T1000 (cell line): ENCODE measurements around the gene RPL27A.

ENCODE experiments used
- DNase-seq: peaks from one replicate; lab custom pipeline; 2025; ENCODE audit warnings: mixed read lengths; lab: John Stamatoyannopoulos, UW

Gene RPL27A

DNA sequence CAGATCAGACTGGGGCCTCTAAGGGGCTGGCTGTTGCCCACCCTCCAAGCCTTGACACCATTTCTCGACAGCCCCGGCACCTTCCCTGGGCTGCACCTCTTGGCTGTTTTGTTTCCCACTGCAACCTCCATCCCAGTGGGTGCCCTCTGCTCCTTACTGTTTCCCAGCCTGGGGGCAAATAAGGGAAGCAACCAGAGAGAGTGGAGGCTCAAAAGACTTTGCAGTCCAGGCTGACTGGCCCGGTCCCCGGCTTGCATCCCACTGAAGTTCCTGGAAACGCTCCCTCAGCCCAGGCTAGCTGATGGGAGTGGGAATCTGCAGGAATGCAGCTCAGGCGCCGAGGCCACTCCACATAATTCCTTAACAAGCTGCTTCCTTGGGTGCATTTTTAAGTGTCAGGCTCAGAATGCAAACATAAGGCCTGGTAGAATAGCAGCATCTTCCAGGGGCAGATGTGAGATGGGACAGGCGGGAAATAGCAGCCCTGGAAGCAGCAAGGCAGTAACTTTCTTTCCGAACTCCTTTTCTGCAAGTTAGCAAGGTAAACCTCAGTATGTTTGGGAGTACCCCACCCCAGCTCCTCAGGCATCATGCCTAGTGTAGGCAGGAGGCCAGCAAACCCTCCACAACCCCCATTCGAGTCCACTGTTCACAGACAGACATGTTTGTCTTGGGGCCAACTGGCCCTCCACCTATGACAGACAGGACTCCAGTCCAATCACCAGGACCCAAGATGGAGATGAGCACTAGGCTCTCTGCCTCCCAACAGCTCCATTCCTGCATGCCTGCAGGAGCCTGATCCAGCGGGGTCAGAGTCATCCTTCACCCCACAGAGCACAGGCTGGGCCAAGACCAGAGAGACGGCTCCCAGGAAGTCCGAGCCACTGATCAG is 39.3 kb downstream of the RPL27A start:
- no peak for DNase-seq

DNA sequence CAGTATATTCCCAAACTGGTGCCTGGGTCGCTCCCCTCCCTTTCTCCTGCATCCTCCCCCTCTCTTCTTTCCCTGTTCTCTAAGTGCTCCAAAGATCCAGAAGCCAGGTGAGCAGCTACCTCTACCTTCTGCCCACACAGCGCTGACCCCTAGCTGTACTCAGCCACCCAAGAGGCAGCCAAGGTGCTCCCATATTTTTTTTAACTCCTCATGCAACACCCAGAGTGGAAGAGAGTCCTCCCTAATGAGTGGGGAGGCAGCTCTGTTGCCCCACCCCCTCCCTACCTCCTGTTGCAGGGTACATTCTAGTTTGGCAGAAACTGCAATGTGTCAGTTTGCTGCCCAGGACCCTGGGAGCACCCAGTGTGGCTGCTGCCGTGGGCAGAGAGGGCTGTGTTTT is 40.2 kb downstream of the RPL27A start:
- DNase-seq, result no peak

DNA sequence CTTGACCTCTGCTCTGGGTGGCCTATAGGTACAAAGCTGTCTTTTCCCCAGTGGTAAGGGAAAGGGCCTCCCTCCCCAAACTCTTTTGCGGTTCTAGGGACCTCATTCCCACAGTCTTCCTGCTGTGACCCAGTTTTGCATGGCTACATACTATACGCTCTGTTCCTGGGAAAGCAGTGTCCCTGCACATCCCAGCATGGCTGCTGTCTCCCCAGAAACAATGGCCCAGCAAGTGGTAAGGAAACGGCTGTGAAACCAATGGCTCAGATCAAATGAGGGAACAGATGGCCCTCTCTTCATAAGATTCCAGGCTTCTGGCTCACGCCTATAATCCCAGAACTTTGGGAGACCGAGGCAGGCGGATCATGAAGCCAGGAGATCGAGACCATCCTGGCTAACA is 41.1 kb downstream of the RPL27A start:
- DNase-seq, result no peak

DNA sequence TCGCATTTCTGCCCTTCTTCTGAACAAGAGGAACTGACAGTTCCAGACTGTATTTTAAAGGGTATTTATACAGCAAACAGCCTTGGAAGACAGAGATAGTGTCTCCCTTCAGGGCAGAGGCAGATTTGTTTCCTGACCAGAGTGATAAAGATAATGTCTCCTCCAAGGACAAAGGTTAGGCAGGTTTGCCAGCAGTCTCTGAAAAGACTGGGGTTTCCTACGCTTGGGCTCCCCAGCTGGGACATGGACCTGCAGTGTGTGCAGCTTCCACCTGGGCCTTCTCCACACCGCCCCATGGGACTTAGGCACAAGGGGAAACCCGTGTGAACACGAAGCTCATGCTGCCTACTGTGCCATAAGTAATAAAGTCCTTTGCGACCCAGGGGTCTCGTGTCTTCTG is 42.1 kb downstream of the RPL27A start:
- DNase-seq, result no peak

DNA sequence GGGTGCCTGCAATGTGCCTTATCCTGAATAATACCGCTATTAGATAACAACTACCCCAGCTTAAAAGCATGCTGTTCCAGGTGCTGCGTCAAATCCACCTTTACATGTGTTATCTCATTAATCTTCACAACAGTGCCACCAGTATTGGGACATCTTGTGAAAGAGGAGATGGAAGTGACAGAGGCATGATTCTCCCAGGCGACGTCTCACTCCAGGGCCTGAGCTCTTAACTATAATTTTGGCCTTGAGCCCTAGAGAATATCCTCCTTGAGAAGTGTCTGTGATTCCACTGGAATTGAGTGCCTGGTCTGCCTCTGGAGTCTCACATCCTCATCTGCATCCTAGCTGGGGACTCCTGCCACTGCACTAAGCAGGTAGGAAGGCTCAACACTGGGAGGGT is 43.8 kb downstream of the RPL27A start:
- no peak for DNase-seq

- DNase-seq, result no peak
Measured at GRCh38 chr11:8728563-8728962, 46.0 kb downstream of the RPL27A start.

DNA sequence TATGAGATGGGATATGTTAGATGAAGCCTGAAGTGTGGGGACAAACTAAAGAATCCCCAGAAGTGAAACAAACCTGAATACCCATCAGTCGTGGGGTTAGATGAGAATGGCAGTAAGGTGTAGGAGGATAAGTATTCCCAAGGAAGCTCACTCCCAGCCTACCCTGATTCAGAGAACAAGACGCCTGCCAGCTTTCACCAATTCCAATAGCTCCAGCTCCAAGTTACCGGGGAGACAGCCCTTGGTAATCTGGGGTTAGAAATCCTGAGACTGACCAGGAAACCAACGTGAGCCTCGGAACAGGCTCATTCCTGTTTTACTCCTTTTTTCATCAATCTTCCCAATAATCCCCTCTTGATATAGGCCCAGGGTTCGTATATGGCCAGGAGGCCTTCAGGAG is 46.5 kb downstream of the RPL27A start:
- no peak for DNase-seq

- no peak for DNase-seq
Measured at GRCh38 chr11:8729837-8730696, 47.5 kb downstream of the RPL27A start.

- DNase-seq, result no peak
Measured at GRCh38 chr11:8730697-8731020, 48.1 kb downstream of the RPL27A start.

- DNase-seq, result no peak
Measured at GRCh38 chr11:8731647-8732323, 49.2 kb downstream of the RPL27A start.

- no peak for DNase-seq
Measured at GRCh38 chr11:8732324-8732670, 49.7 kb downstream of the RPL27A start.

DNA sequence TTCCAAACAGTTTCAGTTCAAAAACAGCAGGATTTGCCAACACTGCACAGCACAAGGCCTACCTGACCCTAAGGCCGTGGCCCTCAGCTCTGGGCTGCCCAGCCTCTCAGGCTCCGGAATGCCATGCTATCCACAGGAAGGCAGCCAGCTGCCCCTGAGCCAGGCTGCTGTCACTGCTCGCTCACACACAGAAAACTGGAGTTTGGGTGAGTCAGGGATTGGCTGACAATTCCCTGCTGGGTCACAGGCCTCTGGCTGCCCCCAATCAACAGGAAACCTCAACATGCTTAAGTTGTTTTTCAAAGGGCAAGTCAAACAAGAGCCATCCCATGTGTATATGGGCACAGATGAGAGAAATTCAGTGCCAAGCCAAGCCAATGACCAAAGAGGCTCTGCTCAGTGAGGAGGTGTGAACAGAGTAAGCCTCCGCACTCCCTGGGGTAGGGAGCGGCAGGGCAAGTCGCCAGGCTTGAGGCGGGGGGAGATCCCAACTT is 50.2 kb downstream of the RPL27A start:
- DNase-seq, result peak; percentile 37

DNA sequence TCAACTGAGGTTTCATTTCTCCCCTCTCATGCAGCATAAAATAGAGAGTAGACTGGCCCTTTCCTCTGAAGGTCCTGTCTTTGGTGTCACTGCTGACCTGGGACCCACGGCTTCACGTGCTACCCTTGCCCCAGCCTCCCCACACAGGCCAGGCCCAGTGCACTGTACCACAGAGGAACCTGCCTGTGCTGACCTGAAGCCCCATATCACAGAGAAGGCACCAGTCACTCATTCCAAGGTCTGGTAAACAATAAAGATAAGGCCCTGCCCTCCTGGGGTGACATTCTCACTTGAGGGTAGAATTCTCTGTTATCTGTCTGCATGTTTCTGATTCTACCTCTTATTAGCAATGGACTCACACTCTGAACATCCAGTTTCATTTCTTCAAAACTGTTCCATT is 51.3 kb downstream of the RPL27A start:
- DNase-seq, result no peak

DNA sequence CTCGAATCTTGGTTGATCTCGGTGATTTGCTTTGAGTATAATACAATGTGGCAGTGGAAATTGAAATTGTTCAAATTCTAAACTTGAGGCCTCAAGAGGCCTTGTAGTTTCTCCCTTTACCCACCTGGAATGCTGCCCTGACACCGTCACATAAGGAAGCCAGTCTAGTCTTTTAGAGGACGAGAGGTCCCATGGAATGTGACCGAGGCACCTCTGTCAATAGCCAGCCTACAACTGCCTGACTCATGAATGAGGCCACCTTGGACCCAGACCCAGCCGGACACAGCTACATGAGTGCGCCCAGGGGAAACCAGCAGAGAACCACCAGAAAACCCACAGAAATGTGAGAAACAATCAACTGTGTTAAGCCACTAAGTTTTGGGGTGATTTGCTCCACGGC is 52.5 kb downstream of the RPL27A start:
- DNase-seq, result no peak

DNA sequence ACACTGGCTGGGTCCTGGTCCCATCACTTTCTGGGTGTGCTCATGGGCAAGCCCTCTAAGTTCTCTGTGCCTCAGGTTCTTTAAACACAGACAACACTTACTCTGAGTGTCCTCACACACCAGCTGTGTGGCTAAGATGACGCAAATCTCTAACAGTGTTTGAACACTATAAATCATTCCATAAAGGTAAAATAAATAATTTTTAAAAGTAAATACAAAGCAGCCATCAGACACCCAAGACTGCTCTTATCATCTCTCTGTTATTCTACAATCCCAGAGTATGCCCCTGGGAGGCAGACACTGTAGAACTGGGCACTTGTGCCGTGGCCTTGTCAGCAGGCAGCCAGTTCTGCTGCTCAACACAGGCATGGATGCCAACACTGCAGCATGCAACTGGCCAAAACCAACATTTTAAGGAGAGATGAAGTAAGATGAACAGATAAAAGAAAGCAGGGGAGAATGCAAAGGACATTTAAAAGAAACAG is 56.8 kb downstream of the RPL27A start:
- no peak for DNase-seq
